Thyroid gland (tissue), 4 donors: ENCODE measurements around the gene COL26A1.

Source experiments
- CTCF ChIP-seq, 6 experiments: fragments of 200-600 bp in 3 of 6; fragments of 450-650 bp in 3 of 6; sonication (generic) in 3 of 6; IDR thresholded peaks; one replicate each; pipeline ENCODE4 v1.5.1; 2016 to 2019; ENCODE audit warnings: antibody characterized with exemption in 6 of 6, mild to moderate bottlenecking in 2 of 6, inconsistent platforms in 1 of 6, moderate library complexity in 1 of 6
- POLR2A ChIP-seq, 2 donors: fragments of 450-650 bp; IDR thresholded peaks; one replicate each; pipeline ENCODE4 v1.6.1; 2017; ENCODE audit warnings: antibody characterized with exemption in 2 of 2, mild to moderate bottlenecking in 2 of 2, moderate library complexity in 1 of 2

- TF ChIP-seq CTCF (IDR thresholded peaks at IDR 0.05) (no peak), POLR2A (IDR thresholded peaks at IDR 0.05) (no peak)
Measured at GRCh38 chr7:101450064-101450463, 87.4 kb downstream of the COL26A1 start.
